ENCODE measurements around the gene NCKIPSD.

The NCKIPSD gene

DNA sequence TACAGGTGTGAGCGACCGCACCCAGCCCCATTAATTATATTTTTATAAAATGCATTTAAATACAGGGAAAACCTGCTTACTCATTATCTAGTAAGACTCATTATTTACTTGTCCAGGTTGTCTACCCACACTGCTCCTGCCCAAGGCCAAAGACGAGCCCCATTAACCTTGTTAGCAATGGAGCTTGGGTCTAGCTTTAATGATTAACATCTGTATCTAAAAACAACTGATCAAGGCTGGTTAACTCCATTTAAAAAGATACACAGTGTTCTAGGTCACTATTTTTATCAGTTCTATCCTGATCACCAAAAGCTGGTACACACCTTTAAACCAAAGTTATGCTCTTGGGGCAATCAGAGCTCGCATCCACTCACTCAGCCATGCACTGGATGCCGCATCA lies 10.4 kb upstream of the NCKIPSD start:
- no peak for DNase-seq

DNA sequence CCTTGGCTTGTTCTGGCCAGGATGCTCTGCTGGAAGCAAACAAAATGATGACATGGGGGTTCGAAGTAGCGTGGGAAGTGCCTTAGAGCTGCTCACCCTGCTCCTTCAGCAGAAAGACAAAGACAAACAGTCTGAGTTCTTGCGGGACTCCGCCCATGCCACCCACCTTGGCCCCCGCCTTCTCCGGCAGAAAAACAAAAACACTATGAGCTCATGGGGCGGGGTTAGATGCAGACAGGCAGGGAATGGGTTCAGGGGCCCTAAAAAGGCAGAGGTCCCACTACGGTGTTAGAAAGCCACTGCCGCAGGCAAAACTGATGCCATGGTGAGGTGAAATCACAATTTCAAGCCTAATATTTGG lies 9.7 kb upstream of the NCKIPSD start:
- DNase-seq = no peak

DNA sequence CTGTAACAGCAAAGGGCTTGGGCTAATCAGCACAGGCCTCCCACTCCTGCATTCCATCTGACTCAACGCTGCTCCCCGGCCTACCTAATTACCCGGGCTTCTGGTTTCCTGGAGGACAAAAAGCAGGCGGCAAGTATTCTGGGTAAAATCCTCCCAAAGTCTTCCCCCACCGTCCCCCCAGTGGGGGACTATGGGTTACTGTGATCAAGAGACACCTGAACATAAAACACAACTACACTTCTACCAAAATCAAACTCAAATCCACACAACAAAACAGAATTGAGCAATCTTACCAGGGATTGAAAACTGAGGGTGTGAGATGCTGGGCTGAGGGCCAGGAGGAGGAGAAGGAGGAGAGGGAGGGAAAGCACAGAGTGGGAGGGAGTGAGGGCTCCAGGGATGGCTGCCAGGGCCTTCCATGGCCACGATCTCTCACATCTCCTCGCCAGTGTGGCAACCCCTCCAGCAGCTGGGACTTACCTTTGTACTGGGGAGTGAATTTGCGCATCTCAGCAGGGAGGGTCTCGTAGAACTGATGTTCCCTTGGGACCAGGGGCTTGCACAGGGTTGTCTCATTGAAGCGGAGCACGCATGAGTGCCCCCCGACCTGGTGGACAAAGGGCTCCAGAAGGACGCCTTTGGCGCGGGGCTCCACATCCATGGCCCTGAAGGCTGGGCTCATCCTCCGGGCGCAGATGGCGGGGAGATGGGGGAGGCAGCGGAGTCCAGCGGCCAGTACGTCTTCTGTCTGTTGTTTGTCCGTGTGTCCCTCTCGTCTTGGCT lies 9.1 kb upstream of the NCKIPSD start:
- no peak for DNase-seq

DNA sequence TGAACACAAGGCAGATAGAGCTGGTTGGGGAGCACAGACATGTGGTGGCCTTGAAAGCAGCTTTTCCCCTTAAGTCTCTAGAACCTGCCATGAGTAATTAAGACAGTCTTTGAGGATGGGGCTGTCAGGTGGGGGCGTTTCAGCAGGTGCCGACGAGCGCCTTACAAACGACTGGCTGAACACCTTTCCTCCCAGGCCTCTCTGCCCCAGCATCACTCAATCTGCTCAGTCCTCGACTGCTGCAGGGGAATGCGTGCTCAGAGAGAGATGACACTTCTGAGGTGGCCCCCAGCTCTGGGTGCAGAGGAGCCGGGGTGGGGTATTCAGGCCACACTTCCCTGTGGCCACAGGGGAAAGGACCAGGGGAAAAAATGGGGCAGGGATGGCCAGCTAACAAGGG lies 8.1 kb upstream of the NCKIPSD start:
- DNase-seq = no peak

DNA sequence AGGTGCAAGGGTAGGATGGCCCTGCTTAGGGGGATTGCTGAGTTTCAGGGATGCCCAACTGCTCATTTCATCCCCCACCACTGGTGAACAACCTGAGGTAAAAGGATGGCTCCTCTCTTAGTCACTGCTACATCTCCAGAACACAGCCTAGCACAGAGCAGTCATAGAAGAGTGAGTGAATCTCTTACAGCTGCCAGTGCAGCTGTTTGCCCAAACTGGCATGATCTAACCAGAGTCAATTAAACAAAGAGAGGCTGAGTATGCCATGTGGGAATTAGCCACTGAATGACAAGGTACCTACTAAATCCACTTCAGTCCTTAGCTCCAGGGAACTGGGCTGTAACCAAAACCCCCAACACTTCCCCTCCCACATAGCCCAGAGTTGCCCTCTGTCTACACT lies 6.8 kb upstream of the NCKIPSD start:
- no peak for DNase-seq

DNA sequence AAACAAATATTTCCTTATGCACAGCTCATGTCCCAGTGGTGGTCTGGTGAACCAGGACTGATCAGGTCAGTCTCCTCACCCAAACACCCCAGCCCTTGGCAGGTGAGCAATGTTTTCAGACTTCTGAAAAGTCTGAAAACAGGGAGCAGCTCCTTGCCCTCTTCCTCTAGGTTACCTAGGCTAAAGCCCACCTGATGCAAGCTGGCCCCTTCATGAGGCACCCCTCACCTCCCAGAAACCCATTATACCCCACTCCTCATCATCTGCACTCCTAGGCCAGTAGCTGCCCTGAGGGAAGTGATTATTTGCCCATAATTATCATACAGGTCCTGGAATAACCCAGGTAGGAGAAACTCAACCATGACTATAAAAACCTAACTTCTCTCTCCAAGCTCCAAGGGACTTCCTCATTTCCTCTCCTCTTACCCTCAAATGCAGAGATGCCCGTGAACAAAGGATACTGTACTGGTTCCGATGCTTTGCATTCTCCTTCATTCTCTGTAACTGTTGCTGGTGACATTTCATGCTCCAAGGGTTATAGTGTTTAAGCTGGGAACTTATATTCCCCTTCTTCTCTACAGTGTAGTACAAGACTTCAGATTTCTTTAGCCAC lies 5.2 kb upstream of the NCKIPSD start:
- DNase-seq = no peak

DNA sequence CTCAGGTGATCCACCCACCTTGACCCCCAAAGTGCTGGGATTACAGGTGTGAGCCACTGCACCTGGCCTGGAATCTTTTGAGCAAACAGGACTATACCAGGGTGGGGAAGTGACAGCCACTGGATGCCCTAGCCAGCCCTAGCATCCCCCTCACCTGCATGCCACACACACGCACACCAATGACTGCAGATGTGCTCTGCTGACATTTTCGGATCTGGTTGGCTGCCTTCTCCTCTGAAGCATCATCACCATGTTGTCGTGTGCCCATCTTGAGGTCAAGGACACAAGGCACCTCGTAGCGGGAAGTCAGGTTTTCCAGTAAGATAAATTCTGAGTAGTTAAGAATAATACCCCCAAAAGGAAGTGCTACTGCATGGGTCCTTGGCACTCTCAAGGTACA lies 3.7 kb upstream of the NCKIPSD start:
- DNase-seq = no peak

DNA sequence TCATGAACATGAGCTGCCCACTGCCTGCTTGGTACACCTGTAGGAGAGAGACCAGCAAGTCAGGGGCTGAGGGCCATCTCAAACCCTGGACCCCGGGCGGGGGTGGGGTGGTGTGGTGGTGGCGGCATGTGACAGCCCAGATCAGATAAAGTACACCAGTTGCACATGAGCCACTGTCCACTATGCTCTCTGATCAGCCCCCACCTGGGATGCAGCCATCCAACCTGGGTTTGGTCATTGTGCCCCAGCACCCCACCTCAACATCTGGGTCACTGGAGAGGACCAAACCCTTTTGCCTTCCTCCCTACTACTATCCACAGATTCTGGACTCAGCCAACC lies 3.0 kb upstream of the NCKIPSD start:
- DNase-seq = no peak

DNA sequence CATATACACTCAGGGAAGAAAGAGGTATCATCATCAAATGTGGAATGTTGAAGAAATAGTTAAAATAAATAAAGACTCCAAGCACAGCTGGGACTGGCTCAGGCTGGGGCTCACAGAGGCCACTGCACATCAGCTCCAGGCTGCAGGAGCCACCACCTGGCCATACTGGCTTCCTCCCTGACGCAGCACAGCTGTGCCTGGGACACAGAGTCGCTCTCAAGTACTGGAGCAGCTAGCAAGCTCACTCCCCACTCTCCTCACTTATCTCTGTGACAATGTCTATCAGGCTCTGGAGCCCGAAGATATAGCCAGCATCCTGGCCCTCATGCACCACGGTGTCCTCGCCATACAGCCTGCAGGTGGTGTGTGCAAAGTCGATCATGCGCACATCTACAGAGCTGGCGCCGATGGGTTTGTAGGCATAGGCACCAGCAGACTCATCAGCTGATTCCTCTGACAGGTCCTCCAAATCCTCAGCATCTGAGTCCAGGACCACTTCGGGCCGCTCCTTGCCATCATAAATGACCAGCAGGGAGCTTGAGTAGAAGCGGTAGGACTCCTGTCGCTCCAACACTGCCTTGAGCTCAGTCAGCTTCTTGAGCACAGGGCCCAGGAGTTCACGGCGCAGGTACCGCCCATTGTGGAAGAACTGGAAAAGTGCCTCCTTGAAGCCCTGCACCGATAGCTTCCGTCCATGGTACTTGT lies 2.5 kb upstream of the NCKIPSD start:
- DNase-seq = no peak

DNA sequence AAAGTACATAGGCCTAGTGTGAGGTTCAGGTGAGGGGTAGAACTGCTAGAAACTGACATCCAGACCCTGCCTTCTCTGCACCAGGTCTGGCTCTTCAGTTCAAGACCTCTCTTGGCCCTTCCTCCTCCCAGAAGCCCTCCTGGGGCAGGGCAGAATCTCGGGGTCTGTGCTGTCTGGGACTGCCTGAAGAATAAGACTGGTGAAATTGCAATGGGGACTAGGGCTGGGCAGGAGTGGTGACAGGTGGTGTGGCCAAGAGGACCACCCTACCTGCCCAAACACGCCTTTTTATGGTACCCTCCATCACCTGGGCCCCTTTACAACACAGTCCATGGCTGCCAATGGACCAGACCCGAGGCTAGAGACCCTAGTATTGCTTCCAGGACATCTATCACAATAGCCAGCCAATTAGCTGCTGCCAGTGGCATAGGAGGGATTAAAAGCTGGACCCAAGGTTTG lies 1.5 kb upstream of the NCKIPSD start:
- no peak for DNase-seq

DNA sequence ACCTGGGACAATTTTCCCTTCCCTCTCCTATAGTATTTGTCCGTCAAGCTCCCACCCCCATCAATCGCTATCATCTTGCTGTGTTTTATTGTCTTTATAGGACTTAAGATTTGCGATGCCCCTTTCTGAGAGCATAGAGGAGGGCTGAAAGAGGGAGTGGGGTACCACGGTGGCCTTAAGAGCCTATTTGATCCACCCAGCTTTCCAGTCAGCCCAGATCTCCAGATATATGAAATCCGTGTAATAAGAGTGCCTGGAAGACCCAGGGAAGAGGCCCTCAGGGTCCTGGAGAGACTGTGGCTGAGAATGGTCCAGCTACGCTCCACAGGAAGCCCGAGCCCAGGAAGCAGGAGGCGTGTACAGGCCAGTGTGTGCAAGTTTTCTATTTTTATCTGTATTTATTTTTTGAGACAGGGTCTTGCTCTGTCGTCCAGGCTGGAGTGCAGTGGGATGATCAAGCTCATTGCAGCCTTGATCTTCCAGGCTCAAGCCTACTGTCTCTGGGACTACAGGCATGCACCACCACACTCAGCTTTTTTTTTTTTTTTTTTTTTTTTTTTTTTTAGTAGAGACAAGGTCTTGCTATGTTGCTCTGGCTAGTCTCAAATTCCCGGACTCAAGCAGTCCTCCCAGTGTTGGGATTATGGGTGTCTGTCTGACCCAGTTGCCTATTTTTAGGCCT lies 964 bp upstream of the NCKIPSD start:
- no peak for DNase-seq

DNA sequence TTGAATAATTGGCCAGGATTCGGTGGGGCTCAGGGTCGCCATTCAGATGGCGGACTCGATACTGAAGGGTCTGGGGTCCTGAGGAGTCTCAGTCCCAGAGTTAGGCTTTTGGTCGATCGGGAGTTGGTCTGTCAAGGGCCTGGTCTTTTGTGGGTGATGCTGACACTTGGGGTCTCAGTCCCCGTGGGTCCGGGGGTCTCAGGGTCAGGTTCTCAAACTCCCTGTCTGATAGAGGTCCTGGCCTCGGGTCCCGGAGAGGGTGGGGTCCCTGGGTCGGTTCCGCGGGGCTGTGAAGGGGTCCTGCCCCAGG lies 467 bp downstream of the NCKIPSD start:
- DNase-seq = no peak

DNA sequence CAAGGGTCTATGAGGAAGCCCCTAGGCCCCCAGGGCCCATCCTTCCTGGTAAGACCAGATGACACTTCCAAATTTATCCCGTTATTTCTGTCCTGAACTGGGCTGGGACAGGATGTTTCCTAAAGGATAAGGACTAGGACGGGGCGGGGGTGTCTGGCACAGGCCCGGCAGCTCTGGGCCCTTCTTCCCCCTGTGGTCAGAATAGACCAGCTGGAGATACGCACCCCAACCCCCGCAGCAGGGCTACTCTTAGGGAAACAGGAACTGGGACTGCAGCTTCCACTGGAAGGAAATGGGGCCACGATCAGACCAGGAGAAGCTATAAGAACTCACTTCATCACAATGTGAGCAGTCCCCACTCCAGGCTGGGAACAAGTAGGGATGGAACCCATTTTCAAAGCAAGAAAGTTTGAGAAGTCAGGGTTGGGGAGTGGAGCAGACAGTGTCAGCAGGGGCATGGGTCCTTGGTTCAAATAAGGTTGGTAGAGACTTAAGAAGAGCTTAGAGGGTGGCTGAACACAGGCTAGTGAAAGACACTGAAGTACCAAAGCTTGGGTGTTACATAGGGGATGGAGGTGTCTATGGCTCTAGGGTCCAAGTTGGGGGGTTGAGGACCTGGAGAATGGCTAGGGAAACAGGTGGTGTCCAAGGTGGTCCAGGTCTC lies 1.1 kb downstream of the NCKIPSD start:
- no peak for DNase-seq

DNA sequence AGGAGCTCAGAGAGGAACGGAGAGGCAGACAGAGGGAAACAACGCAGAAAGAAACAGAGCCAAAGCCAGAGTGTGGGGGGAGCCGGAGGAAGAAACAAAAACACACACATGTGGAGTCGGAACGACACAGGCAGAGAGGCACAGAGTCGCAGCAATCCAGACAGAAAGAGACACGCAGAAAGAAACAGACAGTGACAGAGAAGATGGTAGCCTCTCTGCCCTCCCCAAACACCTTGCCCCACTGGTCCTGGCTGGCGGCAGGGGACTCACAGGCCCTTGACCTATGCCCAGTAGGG lies 1.7 kb downstream of the NCKIPSD start:
- no peak for DNase-seq

DNA sequence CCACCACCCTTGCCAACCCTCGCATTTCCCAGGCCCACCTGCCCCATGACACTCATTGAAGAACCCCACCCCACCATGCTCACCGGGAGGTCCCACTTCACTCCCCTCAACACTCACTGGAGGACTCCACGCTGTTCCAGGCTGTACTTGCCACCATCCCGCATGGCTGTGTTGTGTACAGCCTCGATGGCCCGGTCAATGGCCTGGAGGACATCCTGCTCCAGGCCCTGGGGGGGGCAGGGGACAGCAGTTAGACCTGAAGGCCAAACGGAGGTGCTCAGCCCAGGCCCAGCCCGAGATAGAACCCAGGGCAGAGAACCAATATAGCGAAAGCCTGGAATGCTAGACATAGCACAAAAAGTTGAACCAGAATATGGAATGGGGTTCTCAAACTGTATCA lies 2.9 kb downstream of the NCKIPSD start:
- DNase-seq = no peak

DNA sequence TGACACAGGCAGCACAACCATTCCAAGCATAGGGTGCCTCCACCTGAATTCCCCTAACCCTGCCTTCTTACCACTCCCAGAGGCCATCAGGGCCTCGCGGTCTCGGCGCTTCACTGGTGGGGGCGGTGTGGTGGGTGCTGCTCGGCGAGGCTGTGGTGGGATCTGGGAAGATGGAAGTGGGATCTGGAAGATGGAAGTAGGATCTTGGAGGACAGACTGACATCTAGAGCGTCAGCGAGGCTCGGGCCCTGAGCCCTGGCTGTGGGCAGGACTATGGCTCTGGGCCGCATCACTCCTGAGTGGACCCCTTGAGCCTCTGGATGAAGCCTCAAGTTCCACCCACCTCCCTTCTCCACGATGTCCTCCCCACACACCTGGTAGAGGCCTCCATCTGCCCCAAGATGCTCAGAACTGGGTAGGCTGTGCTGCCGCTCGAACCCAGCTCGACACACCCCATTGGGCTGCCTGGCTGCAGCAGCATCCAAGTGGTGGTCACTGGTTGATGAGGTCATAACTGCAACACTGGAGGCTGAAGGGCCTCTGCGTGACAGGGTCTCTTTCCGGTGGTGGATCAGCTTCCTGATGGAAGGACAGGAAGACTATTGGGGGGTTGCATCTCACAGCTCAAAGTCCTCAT lies 3.6 kb downstream of the NCKIPSD start:
- no peak for DNase-seq

DNA sequence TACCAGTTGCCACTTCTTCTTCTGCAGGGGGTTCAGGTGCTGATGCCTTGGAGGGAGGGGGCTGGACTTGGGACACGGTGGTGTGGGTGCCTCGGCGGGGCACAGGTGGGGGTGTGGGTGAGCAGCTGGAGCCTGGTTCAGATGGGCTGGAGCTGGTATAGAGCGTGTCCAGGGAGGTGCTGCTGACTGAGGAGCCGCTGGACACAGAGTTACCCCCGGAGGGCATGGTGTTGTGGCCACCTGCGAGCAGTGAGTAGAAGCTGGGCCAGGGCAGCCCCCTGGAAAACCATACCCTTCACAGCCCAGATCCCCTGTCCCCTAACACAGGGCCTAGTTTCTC lies 4.2 kb downstream of the NCKIPSD start:
- DNase-seq = no peak

DNA sequence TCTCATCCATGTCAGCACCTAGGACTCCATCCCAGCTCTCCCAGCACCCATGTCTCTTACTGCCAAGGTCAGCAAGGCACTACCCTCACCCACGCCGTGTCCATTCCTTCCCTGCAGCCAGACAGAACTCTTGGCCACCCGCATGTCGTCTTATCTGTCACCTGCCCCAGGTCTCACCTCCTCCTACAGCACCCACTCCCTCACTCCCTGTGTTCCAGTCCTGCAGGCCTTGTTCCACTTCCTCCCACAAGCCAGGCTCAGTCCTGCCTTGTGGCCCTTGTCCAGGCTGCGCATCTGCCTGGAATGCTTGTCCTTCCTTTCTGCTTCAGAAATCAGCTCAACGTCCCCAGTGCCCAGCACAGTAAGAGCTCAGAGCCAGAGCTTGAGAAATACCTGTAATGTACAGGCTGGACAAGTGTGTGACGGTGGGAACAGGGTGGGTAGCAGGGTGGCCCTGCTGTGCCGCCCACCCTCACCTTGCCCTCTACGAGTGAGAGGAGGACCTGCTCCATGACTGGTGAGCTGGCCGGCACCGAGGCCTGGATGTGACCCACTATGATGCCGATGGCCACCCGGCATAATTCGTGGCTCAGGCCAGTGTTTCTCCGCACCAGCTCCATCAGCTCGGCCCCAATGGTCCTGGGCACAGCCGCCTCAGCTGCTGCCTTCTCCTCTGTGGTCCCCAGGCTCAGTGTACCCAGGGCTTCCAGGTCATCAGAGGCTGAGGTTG lies 4.7 kb downstream of the NCKIPSD start:
- no peak for DNase-seq

DNA sequence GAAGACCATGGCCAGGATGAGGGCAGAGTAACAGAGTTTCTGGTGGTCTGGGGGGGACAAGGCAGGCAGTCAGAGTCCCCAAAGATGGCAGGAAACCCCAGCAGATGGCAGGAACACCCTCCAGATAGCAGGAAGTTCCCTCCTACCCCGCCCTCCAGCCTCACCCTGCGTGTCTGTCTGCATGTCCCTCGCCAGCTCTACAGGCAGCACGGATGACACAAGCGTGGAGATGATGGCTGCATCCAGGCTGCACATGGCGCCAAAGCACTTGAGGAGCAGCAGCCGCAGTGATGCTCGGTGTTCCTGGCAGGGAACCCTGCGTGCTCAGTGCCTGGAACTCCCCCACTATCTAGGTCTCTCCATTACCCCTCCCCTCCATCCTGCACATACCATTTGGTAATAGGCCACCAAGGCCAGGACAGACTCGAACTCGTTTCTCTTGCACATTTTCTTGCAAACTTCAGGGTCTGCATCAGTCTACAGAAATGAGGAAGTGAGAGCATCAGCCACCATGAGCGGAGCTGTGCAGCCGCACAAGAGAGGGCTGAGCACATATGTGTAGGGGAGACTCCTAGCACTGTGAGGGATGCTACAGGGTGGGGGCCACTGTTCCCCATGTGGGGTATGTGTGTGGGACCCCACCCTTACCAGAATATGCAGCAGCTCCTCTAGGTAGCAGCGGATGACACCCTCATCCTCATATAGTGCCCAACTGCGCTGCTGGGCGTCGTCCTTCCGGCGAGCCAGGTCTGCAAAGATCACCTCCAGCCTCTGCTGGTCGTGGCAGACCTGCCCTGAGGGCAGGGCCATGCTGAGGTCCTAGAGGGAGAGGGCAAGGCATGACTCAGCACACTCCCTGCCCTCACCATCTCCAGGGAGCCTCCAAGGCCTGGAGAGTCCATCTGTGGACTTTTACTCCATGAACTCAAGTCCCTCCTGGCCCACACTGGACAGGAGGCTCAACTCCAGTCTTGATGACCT lies 6.0 kb downstream of the NCKIPSD start:
- DNase-seq = no peak

DNA sequence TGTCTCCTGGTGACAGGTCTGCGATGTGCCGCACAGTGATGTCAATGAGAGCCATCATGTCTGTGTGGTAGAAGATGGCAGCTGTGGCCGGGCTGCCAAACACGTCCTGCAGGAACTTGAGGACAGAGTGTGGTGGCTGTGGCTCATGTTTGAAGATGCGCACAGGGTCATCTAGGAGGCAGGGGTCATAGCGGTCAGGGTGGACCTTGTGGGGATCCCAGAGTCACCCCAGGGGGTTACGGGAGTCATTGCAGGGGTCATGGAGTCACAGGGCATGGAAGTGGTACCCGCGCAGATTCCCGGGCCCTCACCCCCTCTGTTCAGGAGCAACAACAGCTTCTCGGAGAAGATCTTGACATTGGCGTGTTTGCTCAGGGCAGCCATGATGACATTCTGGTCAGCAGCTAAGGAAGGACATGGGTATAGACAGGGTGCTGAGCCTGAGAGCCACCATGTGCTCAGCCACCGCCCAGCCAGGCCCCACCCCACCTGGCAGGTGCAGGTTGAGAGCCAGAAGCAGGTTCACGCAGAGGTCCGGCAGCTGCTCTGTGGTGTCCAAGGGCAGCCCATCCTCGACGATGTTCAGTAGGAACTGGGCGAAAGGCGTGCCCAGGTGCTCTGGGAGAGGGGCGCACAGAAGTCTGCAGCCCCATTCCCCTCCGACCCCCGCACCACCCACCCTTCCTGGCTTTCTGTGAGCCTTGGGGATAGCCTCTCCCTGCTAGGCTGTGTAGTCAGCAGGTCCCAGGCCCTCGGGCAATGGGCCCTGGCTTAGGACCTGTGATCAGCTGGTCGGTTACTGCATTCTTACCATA lies 6.9 kb downstream of the NCKIPSD start:
- no peak for DNase-seq
